ENCODE results near the gene UBXN7.

DNA sequence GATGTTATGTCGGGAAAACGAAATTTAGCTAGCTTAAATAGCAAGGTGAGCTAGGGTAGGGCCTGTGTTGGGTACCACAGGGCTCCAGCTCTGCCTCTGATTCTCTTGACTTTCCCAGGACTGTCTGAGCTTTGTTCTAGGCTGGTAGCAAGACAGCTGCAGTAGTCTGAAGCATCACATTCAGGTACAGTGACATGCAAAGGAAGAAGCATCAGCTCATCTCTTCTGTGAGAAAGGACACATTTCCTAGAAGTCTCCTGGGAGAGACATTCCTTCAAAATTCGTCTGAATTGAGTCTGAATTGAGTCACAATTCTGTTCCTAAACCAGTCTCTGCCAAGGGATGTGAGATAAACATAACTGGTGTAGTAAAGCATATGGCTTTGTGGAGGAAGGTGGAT, 8.5 kb upstream of the UBXN7 start:
- no peak for TF ChIP-seq POLR2A (IDR thresholded peaks at IDR 0.05)
- TF ChIP-seq, protein P1, sequence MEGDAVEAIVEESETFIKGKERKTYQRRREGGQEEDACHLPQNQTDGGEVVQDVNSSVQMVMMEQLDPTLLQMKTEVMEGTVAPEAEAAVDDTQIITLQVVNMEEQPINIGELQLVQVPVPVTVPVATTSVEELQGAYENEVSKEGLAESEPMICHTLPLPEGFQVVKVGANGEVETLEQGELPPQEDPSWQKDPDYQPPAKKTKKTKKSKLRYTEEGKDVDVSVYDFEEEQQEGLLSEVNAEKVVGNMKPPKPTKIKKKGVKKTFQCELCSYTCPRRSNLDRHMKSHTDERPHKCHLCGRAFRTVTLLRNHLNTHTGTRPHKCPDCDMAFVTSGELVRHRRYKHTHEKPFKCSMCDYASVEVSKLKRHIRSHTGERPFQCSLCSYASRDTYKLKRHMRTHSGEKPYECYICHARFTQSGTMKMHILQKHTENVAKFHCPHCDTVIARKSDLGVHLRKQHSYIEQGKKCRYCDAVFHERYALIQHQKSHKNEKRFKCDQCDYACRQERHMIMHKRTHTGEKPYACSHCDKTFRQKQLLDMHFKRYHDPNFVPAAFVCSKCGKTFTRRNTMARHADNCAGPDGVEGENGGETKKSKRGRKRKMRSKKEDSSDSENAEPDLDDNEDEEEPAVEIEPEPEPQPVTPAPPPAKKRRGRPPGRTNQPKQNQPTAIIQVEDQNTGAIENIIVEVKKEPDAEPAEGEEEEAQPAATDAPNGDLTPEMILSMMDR (IDR thresholded peaks at IDR 0.05 in 4 of 5, conservative IDR thresholded peaks at IDR 0.05 in 1 of 5) = no peak

Data from gastrocnemius medialis (tissue), 4 donors.